ENCODE measurements around the gene ZNF205.
A peak's percentile ranks its signal among the peaks of the same experiment; 100 is the strongest.

Gene ZNF205

GRCh38 chr16:3106205-3106928 is 6.0 kb upstream of the ZNF205 start:
- peak; percentile 41 for DNase-seq

- DNase-seq: no peak
These were observed 642 bp downstream of the ZNF205 start for GRCh38 chr16:3112881-3113574.

GRCh38 chr16:3113765-3114479 is 1.5 kb downstream of the ZNF205 start:
- DNase-seq: no peak

- no peak for DNase-seq
These were observed 2.6 kb downstream of the ZNF205 start for GRCh38 chr16:3115003-3115402.

- DNase-seq: no peak
These were observed 3.2 kb downstream of the ZNF205 start for GRCh38 chr16:3115561-3115960.

GRCh38 chr16:3118204-3118790 is 5.9 kb downstream of the ZNF205 start:
- no peak for DNase-seq

- DNase-seq: no peak
These were observed 6.5 kb downstream of the ZNF205 start for GRCh38 chr16:3118846-3119245.

- DNase-seq: no peak
These were observed 6.9 kb downstream of the ZNF205 start for GRCh38 chr16:3119286-3119685.

- DNase-seq: no peak
These were observed 7.5 kb downstream of the ZNF205 start for GRCh38 chr16:3119701-3120408.

- no peak for DNase-seq
These were observed 8.0 kb downstream of the ZNF205 start for GRCh38 chr16:3120435-3120834.

GRCh38 chr16:3121851-3122467 is 9.6 kb downstream of the ZNF205 start:
- no peak for DNase-seq

GRCh38 chr16:3122926-3123570 is 10.7 kb downstream of the ZNF205 start:
- DNase-seq: no peak

- DNase-seq: peak; percentile 76
These were observed 11.8 kb downstream of the ZNF205 start for GRCh38 chr16:3123986-3124886.

GRCh38 chr16:3127745-3128144 is 15.4 kb downstream of the ZNF205 start:
- no peak for DNase-seq

- DNase-seq: peak; percentile 69
These were observed 17.0 kb downstream of the ZNF205 start for GRCh38 chr16:3129137-3130131.

- DNase-seq: no peak
These were observed 19.5 kb downstream of the ZNF205 start for GRCh38 chr16:3131755-3132377.

GRCh38 chr16:3133844-3134243 is 21.5 kb downstream of the ZNF205 start:
- DNase-seq: no peak

GRCh38 chr16:3134338-3135125 is 22.1 kb downstream of the ZNF205 start, which contains the start of gene ZNF213:
Gene ZNF213 (plus strand): TSS chr16:3135029. CDS start chr16:3137281, 2,252 bp downstream.
- peak; percentile 92 for DNase-seq

All from NCI-H2081 treated with DMSO at 0.1 percent for 48 hours (cell line).